ENCODE results near the gene PDE6G. TPM values are rescaled to one million over a fixed set of nuclear protein-coding genes. Genes with fewer than 3 reads are reported as not detected.

PDE6G gene
- total and polyA plus RNA-seq, 2 of the 13 experiments (the other 11 are each of a cell fraction or from before 2014, with no cell fraction given) = 1.4 to 6.7 TPM

GRCh38 chr17:81683208-81683583 is 26.9 kb upstream of the PDE6G start (continued):
- TF ChIP-seq TEAD2 (CRISPR knock-in tag; IDR thresholded peaks at IDR 0.05) (no peak), ZSCAN20 (CRISPR knock-in tag; IDR thresholded peaks at IDR 0.05; ENCODE audit: borderline replicate concordance) (no peak), ZBTB44 (CRISPR knock-in tag; IDR thresholded peaks at IDR 0.05) (no peak), ZNF512B (CRISPR knock-in tag; IDR thresholded peaks at IDR 0.05; ENCODE audit: borderline replicate concordance) (no peak), PBX3 (CRISPR knock-in tag; IDR thresholded peaks at IDR 0.05; ENCODE audit: borderline replicate concordance) (no peak), NFE2 (CRISPR knock-in tag; IDR thresholded peaks at IDR 0.05) (no peak), PAXIP1 (CRISPR knock-in tag; conservative IDR thresholded peaks at IDR 0.05) (no peak), ZNF841 (CRISPR knock-in tag; IDR thresholded peaks at IDR 0.05; ENCODE audit: borderline replicate concordance) (no peak), ZBTB26 (CRISPR knock-in tag; IDR thresholded peaks at IDR 0.05; ENCODE audit: borderline replicate concordance) (no peak), SRSF9 (IDR thresholded peaks at IDR 0.05; ENCODE audit: borderline replicate concordance, insufficient read depth, low read depth, low read length, poor library complexity, severe bottlenecking) (no peak), ZNF30 (CRISPR knock-in tag; IDR thresholded peaks at IDR 0.05) (no peak), ZNF570 (CRISPR knock-in tag; IDR thresholded peaks at IDR 0.05; ENCODE audit: borderline replicate concordance) (no peak), XBP1 (CRISPR knock-in tag; IDR thresholded peaks at IDR 0.05) (no peak), GABPA (IDR thresholded peaks at IDR 0.05; ENCODE audit: low read depth, low read length) (peak; percentile 42), GABPA (CRISPR knock-in tag; IDR thresholded peaks at IDR 0.05; ENCODE audit: low read depth) (no peak), KLF13 (CRISPR knock-in tag; IDR thresholded peaks at IDR 0.05) (0 out of 2 replicates have a peak, but pooled peaks have one; percentile 39), AGO1 (IDR thresholded peaks at IDR 0.05; ENCODE audit: low read depth, low read length, poor library complexity, severe bottlenecking) (peak; percentile 3)
